GM19240 (cell line): ENCODE measurements around the gene LRWD1.
"Not testable (repeated sequence)": the region's sequence is repeated elsewhere in the genome, so short reads cannot be mapped to it uniquely, and the experiment has no call there.

Experiments used
- DNase-seq: peaks from one replicate; pipeline ENCODE4 v3.0.0; 2011; ENCODE audit warnings: low spot score; ENCODE audit not compliant: insufficient read length

The LRWD1 gene

DNA sequence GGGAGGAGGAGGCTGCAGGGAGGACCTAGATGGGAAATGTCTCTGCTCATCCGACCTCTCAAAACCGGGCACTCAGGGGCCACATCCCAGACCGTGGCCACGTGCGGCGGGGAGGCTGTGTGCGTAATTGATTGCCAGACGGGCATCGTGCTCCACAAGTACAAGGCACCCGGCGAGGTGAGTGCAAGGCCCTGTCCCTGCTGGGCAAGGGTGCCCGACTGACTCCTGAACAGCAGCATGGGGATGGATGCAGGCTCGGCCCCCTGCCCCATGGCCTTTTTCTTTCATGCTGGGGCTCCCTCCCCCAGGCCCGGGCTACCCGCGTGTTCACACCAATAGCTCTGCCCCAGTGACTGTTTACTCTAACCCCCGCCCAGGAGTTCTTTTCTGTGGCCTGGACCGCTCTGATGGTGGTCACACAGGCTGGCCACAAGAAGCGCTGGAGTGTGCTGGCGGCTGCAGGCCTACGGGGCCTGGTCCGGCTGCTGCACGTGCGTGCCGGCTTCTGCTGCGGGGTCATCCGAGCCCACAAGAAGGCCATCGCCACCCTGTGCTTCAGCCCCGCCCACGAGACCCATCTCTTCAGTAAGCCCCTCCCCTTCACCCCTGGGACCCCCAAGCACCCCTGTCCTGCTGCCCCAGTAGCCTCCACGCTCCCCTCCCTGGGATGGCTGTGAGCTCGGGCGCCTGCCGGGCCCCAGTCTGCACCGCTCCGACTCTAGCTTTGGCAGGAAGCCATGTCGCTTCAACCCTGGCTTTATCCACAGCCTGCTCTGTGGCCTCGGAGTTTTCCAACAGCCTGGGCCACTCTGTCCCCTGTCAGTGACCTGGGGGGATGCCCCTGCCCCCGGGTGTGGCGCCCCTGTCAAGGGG is 3.9 kb downstream of the LRWD1 start:
- no peak for DNase-seq

DNA sequence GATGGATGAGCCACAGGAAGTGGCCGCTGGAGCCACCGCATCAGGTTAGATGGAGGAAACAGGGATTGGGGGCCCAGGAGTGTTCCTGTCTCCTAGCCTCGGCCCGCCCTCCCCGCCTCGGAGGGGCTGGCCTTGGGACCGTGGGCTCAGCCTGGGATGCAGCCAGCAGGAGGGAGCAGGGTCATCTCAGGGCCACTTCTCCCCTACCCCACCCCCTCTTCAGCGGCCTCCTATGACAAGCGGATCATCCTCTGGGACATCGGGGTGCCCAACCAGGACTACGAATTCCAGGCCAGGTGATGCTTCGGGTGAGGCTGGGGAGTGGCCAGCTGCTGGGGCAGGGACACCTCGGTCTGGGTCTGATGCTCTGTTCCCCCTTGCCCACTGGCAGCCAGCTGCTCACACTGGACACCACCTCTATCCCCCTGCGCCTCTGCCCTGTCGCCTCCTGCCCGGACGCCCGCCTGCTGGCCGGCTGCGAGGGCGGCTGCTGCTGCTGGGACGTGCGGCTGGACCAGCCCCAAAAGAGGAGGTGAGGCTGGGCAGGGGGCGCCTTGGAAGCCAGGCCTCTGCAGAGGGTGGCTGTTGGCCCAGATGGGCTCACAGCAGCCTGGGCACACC is 4.7 kb downstream of the LRWD1 start:
- no peak for DNase-seq

- no peak for DNase-seq
Measured at GRCh38 chr7:102469972-102470825, 5.4 kb downstream of the LRWD1 start.

- DNase-seq, result no peak
Measured at GRCh38 chr7:102471791-102472125, 7.0 kb downstream of the LRWD1 start.

DNA sequence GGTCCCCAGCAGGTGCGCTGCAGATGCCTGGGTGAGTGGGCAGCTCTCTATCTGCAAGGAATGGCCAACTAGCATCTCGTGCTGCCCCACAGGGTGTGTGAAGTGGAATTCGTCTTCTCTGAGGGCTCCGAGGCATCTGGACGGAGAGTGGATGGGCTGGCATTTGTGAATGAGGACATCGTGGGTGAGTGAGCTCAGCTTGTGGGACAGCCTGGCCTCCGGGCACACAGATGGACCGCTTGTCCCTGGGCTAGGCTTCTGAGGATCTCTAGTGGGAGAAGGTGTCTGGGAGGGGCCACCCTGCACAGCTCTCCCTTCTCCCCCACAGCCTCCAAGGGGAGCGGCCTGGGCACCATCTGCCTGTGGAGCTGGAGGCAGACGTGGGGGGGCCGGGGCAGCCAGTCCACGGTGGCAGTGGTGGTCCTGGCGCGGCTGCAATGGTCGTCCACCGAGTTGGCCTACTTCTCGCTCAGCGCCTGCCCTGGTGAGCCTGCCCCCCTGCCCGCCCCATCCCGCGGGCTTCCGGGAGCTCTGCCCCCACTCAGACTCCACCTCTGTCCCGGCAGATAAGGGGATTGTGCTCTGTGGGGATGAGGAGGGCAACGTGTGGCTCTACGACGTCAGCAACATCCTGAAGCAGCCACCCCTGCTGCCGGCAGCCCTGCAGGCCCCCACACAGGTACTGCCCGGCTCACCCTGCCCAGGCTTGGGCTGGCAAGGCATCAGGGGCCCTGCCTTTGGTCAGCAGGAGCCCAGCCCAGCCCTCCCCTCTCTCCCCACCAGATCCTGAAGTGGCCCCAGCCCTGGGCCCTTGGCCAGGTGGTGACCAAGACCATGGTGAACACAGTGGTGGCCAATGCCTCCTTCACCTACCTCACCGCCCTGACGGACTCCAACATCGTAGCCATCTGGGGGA is 7.6 kb downstream of the LRWD1 start:
- no peak for DNase-seq

- DNase-seq, result no peak
Measured at GRCh38 chr7:102473271-102473991, 8.6 kb downstream of the LRWD1 start.

- DNase-seq, result not testable (repeated sequence)
Measured at GRCh38 chr7:102474116-102474515, 9.3 kb downstream of the LRWD1 start.

DNA sequence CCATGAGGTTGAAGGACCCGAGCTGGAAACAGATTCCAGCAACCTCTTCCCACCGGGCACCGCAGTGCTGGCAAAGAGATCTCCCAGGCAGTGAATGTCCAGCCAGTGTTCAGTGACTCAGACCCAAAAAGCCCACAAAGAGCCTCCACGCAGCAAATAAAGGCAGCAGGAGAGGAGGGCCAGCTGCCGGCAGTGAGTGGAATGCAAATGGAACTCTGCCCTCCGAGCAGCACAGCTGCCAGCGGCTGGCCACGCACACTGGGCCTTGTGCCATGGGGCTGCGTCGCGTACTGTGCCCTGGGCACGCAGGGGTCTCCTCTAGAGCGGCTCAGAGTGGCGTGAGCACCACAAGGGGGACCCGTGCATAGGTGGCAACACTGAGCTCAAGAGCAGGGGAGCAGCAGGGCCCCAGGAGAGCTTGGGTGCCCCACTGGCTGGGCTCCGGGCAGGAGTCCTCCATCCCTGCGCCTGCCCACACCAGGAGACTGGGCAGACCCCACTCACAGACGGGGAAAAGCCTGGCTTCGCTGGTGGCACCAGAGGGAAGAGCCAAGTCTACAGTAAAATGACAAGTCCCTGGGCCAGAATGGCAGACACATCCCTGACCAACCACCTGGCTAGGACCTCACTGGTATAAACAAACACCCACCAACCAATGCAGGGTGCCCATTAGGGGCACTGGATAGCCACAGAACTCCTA is 10.1 kb downstream of the LRWD1 start:
- not testable (repeated sequence) for DNase-seq

DNA sequence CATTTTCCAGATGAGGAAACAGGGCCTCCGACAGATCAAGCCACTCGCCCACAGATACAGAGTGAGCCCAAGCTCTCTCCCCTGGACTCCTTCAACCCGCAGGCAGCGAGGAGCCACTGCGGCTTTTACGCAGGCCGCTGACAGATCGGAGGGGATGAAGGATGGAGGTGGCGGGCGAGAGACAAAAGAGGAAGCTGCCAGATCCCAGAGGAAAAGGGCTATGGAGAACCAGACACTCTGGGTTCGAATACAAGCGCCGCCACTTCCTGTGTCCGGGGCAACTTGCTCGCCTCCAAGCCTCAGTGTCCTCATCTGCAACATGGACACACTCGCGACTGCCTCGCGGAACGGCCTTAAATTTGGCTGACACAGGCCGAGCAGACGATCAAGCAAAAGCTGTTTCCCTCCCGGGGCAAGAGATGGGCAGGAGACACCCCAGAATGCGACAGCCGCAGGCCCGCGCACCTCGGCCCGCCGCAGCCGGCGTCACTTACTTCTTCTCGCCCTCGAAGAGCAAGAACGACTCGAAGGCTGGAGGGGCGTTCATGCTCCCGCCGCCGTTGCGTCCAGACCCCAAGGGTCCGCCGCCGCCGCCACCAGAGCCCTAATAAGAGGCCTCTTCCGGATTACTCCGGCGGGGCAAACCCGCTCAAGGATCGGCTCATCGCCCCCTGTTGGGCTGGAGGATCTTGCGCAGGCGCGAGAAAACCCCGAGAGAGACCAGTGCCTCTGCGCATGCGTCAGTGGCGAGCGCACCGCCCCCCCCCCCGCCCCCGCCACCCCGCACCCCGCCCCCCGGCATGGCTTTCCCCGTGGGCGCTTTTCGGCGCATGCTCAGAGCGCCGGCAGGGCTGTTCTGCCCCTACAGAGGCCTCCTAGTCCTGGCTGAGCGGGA is 13.8 kb downstream of the LRWD1 start, which contains the start of gene POLR2J:
Gene POLR2J, minus strand, starts transcription at position 609 of the 895 bp plus-strand sequence. Its CDS starts 62 bp downstream, at position 547.
- not testable (repeated sequence) for DNase-seq

GRCh38 chr7:102479209-102479584 is 14.4 kb downstream of the LRWD1 start:
- not testable (repeated sequence) for DNase-seq

GRCh38 chr7:102479982-102480637 is 15.3 kb downstream of the LRWD1 start:
- not testable (repeated sequence) for DNase-seq

DNA sequence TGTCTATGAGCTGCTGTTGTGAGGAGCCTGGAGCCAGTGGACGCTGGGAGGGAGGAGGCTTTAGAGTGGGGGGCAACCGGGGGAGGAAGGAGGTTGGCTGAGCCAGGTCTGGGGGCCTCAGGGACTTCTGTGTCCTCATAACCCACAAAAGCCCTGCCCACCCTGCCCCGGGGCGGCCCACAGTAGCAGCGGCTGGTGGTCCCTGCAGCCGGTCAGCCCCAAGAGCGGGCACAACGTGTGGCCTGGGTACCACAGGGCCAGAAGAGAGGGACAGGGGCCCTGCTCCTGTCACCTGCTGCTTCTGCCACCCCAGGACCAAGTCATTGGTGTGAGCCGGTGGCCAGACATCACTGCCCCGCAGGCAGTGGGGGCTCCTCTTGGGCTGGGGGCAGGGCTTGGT is 17.2 kb downstream of the LRWD1 start:
- not testable (repeated sequence) for DNase-seq

DNA sequence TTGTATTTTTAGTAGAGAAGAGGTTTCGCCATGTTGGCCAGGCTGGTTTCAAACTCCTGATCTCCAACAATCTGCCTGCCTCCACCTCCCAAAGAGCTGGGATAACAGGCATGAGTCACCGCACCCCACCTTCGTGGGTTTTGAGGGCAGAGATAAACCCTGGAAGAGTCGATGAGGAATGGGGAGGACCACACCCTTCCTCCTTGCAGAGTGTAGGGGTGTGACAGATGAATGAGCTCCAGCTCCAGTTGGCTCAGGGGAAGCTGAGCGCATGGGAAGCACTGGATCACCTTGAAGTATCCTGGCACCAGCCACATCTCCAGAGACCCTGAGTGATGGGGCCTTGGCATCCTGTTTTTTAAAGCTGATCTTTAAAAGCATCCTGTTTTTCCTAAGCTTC is 19.5 kb downstream of the LRWD1 start:
- not testable (repeated sequence) for DNase-seq

DNA sequence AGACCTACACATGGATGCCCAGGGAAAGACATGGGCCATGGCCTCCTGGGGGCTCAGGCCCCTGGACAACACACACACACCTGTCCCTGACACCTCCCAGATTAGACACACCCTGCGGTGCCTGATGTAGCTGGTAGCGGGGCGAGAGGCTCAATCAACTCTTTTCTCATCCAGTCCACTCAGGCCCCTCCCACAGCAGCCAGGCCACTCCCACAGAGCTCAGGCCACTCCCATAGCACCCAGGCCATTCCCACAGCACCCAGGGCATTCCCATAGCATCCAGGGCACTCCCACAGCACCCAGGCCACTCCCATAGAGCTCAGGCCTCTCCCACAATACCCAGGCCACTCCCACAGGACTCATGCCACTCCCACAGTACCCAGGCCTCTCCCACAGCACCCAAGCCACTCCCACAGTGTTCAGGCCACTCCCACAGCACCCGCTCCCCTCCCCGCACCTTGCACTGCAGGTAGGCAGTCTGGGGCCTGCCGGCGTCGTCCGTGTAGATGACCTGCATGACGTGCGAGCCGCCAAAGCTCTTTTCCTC is 25.8 kb downstream of the LRWD1 start:
- DNase-seq, result not testable (repeated sequence)

DNA sequence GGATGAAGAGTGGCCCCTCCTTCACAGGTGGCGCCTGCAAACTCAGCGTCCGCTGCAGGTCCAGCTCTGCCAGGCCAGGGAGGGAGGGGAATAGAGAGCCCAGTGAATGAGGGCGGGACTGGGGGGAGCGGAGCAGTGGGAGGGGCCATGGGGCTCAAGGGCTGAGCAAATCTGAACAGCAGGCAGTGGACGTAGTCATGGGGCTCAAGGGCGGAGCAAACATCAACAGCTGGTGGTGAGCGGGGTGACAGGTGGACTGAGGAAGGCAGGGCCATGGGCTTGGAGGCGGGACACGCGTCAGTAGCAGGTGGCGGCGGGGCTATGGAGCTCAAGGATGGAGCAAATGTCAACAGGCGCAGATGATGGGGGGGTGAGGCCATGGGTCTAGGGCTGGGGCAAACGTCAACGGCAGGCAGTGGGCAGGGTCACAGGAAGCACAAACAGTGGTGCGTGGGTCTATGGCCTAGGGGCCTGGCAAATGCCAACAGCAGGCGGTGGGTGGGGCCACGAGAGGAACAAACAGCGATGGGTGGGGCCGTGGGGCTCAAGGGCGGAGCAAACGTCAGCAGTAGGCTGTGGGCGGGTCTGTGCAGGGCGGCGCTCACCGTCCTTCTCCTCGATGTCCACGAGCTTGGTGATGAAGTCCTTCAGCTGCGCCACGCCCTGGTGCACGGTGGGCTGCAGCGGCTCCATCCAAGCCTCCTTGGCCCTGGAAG is 28.6 kb downstream of the LRWD1 start:
- not testable (repeated sequence) for DNase-seq

- DNase-seq, result not testable (repeated sequence)
Measured at GRCh38 chr7:102494026-102494425, 29.2 kb downstream of the LRWD1 start.
